NCI-H187 (cell line): Measurements from ENCODE around the gene FAM3A.
A peak's percentile ranks its signal among the peaks of the same experiment; 100 is the strongest.

Experiments
- DNase-seq, 2 experiments: peaks; one replicate each; lab custom pipeline; 2025; lab: John Stamatoyannopoulos, UW

Gene FAM3A

GRCh38 chrX:154458954-154459778 lies 56.9 kb downstream of the FAM3A start:
- peak in 1 of 2 experiments; percentile 9 for DNase-seq

DNA sequence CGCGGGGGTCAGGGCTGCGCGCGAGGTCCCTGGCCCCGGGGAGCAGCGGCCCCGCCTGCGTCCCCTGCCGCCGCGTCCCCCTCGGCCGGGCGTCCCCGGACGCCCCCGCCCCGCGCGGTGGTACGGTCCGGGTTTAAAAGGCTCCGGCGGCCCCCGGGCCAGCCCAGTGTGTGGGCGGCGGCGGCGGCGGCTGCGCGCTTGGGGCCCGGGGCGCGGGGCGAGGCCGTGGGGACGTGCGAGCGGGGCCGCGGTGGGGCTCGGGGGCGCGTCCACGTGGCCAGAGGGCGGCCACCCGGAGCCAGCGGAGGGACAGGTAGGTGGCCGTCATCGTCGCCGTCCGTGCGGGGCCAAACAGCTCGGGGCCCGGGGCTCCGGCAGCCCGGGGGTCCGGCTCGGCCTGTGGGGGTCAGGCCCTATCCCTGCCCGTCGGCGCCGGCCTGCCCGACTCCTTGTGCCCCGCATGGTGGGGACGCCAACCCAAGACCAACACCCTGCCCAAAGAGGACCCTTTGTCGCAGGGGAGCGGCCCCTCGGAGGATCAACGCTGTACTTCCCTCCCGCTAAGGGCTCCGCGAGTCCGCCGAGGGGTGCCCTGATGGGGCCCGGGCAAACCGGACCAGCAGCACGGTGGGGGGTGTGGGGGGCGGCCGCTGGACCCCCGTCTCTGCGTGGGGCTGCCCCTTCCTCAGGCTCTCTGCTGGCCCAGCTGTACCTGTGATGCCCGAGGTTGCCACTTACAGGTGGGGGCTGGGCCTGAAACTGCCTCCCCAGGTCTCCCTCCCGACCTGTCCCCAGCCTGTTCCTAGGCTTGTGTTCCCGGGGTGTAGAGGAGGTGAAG lies 57.7 kb downstream of the FAM3A start, which contains the start of gene PLXNA3:
Gene PLXNA3, plus strand, starts transcription at position 166 of the 838 bp plus-strand sequence. CDS start 1,903 bp downstream, outside the sequence.
- peak in 1 of 2 experiments; percentile 5 for DNase-seq

DNA sequence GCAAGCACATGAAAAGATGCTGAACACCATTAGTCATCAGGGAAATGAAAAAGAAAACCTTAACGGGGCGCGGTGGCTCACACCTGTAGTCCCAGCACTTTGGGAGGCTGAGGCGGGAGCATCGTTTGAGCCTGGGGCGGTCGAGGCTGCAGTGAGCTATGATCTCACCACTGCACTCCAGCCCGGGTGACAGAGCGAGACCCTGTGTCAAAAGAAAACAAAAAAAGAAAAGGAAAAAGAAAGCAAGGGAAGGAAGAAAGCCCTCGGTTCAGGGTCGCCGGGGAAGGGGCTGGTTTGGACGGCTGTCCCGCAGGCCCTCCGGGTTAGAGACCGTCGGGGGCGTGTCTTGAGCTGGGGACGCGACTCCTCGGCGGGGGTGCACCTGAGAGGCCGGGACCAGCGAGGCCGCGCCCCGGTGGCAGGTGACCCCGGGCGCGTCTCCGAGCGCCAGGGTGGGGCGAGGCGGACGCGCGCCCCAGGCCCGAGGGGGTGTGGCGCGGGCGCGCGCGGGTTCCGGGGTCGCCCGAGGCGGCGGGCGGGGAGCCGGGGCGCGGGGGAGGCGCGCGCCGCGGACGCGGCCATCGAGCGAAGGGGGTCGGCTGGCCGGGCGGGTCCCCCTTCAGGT lies 58.4 kb downstream of the FAM3A start:
- DNase-seq, result peak in 1 of 2 experiments; percentile 29
